Upper lobe of left lung (tissue), 6 donors: Measurements from ENCODE around the gene SRC. TPM values are rescaled to one million over a fixed set of nuclear protein-coding genes. Genes with fewer than 3 reads are reported as not detected.
A peak's percentile ranks its signal among the peaks of the same experiment; 100 is the strongest.

Source experiments
- ATAC-seq, 2 donors: fragments of 200-7000 bp; cut with Tn5 transposase; one replicate each; pipeline ENCODE4 v1.9.1; 2022; ENCODE audit warnings: mild to moderate bottlenecking in 2 of 2, moderate library complexity in 2 of 2; ENCODE audit not compliant: low FRiP score in 2 of 2
- DNase-seq, 2 donors: peaks; one replicate each; pipeline ENCODE4 v3.0.0-alpha.2; 2019 to 2020
- H3K27ac ChIP-seq, 4 donors: fragments of 200-600 bp; sonication (generic); one replicate each; pipeline ENCODE4 v1.5.1; 2016 to 2019
- H3K27me3 ChIP-seq, 4 donors: fragments of 200-600 bp; sonication (generic); one replicate each; pipeline ENCODE4 v1.5.1; 2017 to 2019
- H3K36me3 ChIP-seq, 4 donors: fragments of 200-600 bp; sonication (generic); one replicate each; pipeline ENCODE4 v1.5.1; 2016 to 2019
- H3K4me1 ChIP-seq, 4 donors: fragments of 200-600 bp; sonication (generic); one replicate each; pipeline ENCODE4 v1.5.1; 2018 to 2019
- H3K4me3 ChIP-seq, 4 donors: fragments of 200-600 bp; sonication (generic); one replicate each; pipeline ENCODE4 v1.5.1; 2017 to 2019; ENCODE audit warnings: mild to moderate bottlenecking in 2 of 4, moderate library complexity in 1 of 4
- H3K9me3 ChIP-seq, 4 donors: fragments of 200-600 bp; sonication (generic); one replicate each; pipeline ENCODE4 v1.5.1; 2018 to 2019
- EP300 ChIP-seq, 4 donors: sonication (generic); formaldehyde crosslinking; IDR thresholded peaks; one replicate each; pipeline ENCODE4 v1.5.1; 2017; ENCODE audit warnings: antibody characterized with exemption in 4 of 4, control low read depth in 2 of 4
- POLR2A ChIP-seq, 4 donors: fragments of 450-650 bp; IDR thresholded peaks; one replicate each; pipeline ENCODE4 v1.5.1; 2016 to 2017; ENCODE audit warnings: antibody characterized with exemption in 4 of 4, mild to moderate bottlenecking in 2 of 4
- POLR2AphosphoS5 ChIP-seq, 2 donors: sonication (generic); formaldehyde crosslinking; IDR thresholded peaks; one replicate each; pipeline ENCODE4 v1.5.1; 2017; ENCODE audit warnings: antibody characterized with exemption in 2 of 2
- WGBS, 2 donors: methylation state at CpG; one replicate each; pipeline ENCODE4 v1.1.5; 2017 to 2018; 5-methylcytosine and 5-hydroxymethylcytosine counted together
- total RNA-seq, 6 donors: library from RNA; depleted of rRNA in 4 of 6; stranded (reverse); fragments of >200 nt in 4 of 6; gene quantifications; one replicate each; pipeline versions ENCODE4 v1.1.0 to v1.2.1, GENCODE V29; 2016 to 2021
- TF ChIP-seq, protein P1 (sequence below), 6 experiments: fragments of 450-650 bp in 4 of 6; fragments of 200-600 bp in 2 of 6; sonication (generic) in 2 of 6; IDR thresholded peaks; one replicate each; pipeline ENCODE4 v1.5.1; 2016 to 2019; ENCODE audit warnings: antibody characterized with exemption in 6 of 6
- donor health status: DM: no; HTN: no; CAD: no; lungs with moderate emphysema.
- donor health status: DM: no; HTN: yes; CAD: no; lungs with severe emphysema.

Gene SRC
- total RNA-seq, 6 donors from 2014 or later, result 31.1 to 115 (median 66.8) TPM

DNA sequence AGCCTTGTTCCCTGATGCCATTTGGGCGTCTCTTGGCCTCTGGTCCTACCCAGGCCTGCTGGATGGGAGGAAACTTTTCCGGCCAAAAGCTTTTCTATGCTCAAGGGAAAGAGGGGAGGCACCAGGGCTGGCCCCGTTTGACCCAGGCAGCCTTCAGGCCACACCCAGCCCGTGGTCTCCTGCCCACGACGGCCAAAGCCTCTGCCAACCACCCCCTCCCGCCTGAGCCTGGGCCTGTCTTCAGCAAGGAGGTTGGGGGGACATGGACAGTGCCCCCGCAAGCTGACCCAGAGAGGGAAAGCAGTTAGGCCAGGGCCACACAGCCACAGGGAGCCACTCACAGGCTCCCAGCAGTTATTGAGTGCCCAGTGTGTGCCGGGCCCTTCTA, 49.5 kb downstream of the SRC start:
- ATAC-seq (peak in 1 of 2 donors; percentile 15), DNase-seq (no peak)
- 71 to 84% methylated on average over 4 to 9 of the region's 9 CpGs for WGBS, 2 donors

DNA sequence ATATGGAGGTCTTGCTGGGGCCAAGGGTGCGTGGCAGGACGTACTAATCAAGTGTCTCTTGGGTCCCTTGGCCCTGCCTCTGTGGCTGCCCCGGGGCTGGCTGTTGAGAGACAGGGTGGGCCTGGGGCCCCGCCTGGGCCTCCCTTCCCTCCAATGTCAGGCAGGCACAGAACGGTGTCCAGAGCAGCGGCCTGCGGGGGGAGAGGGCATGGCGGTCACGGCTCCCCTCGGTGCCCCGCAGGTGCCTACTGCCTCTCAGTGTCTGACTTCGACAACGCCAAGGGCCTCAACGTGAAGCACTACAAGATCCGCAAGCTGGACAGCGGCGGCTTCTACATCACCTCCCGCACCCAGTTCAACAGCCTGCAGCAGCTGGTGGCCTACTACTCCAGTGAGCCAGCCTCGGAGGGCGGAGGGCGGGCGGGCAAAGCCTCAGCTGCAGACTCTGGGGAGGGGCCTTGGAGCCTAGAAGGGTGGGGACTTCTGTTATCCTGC, 50.0 kb downstream of the SRC start:
- peak in 1 of 2 donors; percentile 79 for DNase-seq
- no peak for ATAC-seq
- no peaks in the 10 kb centered on the region for H3K4me1 ChIP-seq
- TF ChIP-seq EP300 (IDR thresholded peaks at IDR 0.05) (no peak), POLR2A (IDR thresholded peaks at IDR 0.05) (no peak), POLR2AphosphoS5 (IDR thresholded peaks at IDR 0.05) (no peak)
- TF ChIP-seq, protein P1, sequence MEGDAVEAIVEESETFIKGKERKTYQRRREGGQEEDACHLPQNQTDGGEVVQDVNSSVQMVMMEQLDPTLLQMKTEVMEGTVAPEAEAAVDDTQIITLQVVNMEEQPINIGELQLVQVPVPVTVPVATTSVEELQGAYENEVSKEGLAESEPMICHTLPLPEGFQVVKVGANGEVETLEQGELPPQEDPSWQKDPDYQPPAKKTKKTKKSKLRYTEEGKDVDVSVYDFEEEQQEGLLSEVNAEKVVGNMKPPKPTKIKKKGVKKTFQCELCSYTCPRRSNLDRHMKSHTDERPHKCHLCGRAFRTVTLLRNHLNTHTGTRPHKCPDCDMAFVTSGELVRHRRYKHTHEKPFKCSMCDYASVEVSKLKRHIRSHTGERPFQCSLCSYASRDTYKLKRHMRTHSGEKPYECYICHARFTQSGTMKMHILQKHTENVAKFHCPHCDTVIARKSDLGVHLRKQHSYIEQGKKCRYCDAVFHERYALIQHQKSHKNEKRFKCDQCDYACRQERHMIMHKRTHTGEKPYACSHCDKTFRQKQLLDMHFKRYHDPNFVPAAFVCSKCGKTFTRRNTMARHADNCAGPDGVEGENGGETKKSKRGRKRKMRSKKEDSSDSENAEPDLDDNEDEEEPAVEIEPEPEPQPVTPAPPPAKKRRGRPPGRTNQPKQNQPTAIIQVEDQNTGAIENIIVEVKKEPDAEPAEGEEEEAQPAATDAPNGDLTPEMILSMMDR (IDR thresholded peaks at IDR 0.05), result no peak
- H3K9me3 ChIP-seq, result no peaks in the 10 kb centered on the region
- H3K36me3 ChIP-seq, result peaks cover 6 to 50% (median 20%) of the 10 kb centered on the region in 4 donors
- H3K27ac ChIP-seq, result no peak overlapping the region
- no peaks in the 10 kb centered on the region for H3K27me3 ChIP-seq
- H3K4me3 ChIP-seq, result no peak overlapping the region
- WGBS, 2 donors, result 73 to 80% methylated on average over 10 to 17 of the region's 22 CpGs

More for the DNA sequence above, 49.5 kb downstream of the SRC start:
- Histone ChIP-seq H3K4me1 (no peaks in the 10 kb centered on the region), H3K27ac (no peak overlapping the region), H3K4me3 (no peak overlapping the region), H3K36me3 (peaks cover 6 to 51% (median 19%) of the 10 kb centered on the region in 4 donors), H3K27me3 (no peaks in the 10 kb centered on the region), H3K9me3 (no peaks in the 10 kb centered on the region)
- no peak for TF ChIP-seq EP300 (IDR thresholded peaks at IDR 0.05)
- TF ChIP-seq POLR2AphosphoS5 (IDR thresholded peaks at IDR 0.05), result no peak
- no peak for TF ChIP-seq POLR2A (IDR thresholded peaks at IDR 0.05)
- TF ChIP-seq, protein P1 (IDR thresholded peaks at IDR 0.05), result no peak

DNA sequence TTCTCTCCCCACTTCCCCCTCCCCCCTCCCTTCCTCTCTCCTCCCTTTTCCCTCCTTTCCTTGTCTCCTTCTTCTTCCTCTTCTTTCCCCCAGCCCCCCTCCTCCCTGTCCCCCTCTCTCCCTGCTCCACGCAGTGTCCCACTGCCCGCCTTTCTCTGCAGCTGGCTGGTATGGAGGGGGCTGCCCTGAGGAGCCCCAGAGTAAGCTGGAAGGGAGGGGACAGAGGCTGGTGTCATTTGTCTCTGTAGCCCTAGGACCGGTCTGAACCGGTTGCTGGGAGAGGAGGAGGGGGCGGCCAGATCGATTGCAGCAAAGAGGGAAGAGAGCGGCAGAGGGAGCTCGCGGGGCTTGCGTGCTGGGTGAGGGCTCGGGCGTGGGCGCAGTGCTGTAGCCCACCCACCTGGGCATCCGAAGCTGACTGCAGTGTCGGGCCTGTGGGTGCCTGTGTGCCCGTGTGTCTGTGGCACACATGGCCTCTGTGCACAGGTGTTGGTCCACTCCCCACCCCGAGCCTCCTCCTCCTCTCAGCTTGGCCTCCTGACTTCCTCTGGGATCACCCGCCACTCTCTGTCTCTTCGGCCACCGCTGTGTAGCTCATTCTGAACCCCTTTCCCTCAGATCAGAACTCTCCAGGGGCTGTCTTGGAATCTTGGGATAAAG, 50.6 kb downstream of the SRC start:
- Histone ChIP-seq H3K27ac (no peak overlapping the region), H3K4me1 (no peaks in the 10 kb centered on the region), H3K36me3 (peaks cover 6 to 51% (median 23%) of the 10 kb centered on the region in 4 donors), H3K4me3 (no peak overlapping the region), H3K27me3 (no peaks in the 10 kb centered on the region), H3K9me3 (no peaks in the 10 kb centered on the region)
- TF ChIP-seq, protein P1 (IDR thresholded peaks at IDR 0.05), result no peak
- TF ChIP-seq POLR2A (IDR thresholded peaks at IDR 0.05) (no peak), EP300 (IDR thresholded peaks at IDR 0.05) (no peak), POLR2AphosphoS5 (IDR thresholded peaks at IDR 0.05) (no peak)
- DNase-seq (no peak), ATAC-seq (no peak)
- WGBS, 2 donors, result 74 to 80% methylated on average over 20 of the region's 20 CpGs

DNA sequence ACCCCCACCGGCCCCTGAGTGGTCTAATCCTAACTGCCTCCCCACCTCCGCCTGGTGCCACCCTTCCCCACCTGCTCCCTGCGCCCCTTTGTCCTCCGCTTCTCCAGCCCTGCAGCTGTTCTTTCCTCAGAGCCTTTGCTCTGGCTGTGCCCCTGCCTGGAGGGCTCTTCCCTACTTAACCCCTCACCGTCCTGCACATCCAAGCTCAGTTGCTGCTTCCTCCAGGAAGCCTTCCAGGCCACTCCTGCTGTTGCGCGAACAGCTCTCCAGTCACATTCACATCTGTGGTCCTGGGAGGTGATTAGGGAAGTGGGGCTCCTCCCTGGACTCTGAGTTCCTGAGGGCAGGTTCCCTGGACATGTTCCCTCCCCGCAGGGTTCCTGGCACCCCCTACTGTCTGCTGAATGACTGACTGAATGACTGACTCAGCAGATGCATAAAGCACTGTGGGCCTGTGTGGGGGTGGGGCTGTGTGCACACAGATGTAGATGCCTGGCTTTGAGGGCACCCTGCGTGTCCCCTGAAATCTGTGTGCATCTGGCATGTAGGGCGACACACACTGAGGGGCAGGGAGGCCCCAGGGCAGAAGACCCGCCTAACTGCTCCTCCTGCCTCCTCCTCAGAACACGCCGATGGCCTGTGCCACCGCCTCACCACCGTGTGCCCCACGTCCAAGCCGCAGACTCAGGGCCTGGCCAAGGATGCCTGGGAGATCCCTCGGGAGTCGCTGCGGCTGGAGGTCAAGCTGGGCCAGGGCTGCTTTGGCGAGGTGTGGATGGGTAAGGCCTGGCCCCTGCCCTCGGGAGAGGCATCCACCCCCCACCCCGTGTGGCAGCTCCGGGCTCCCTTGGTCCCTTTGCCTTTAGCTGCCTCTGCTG, 51.4 kb downstream of the SRC start:
- DNase-seq, result no peak
- Histone ChIP-seq H3K27ac (no peak overlapping the region), H3K9me3 (no peaks in the 10 kb centered on the region), H3K36me3 (peaks cover 6 to 59% (median 26%) of the 10 kb centered on the region in 4 donors), H3K4me3 (no peak overlapping the region), H3K4me1 (no peaks in the 10 kb centered on the region), H3K27me3 (no peaks in the 10 kb centered on the region)
- 91 to 95% methylated on average over 13 to 21 of the region's 24 CpGs for WGBS, 2 donors
- ATAC-seq, result no peak
- TF ChIP-seq EP300 (IDR thresholded peaks at IDR 0.05) (no peak), POLR2A (IDR thresholded peaks at IDR 0.05) (no peak), POLR2AphosphoS5 (IDR thresholded peaks at IDR 0.05) (no peak)
- TF ChIP-seq, protein P1 (IDR thresholded peaks at IDR 0.05), result no peak
